Breast epithelium (tissue), 3 donors: Measurements from ENCODE around the gene OR6N2.

Experiments
- CTCF ChIP-seq, 3 donors: fragments of 450-650 bp; IDR thresholded peaks; one replicate each; pipeline ENCODE4 v1.5.1; 2016 to 2017; ENCODE audit warnings: antibody characterized with exemption in 3 of 3, mild to moderate bottlenecking in 3 of 3, moderate library complexity in 3 of 3
- POLR2A ChIP-seq: fragments of 450-650 bp; IDR thresholded peaks from one replicate; pipeline ENCODE4 v1.6.1; 2016; ENCODE audit warnings: antibody characterized with exemption, mild to moderate bottlenecking, moderate library complexity

GRCh38 chr1:158724442-158724841, 56.6 kb downstream of the OR6N2 start:
- no peak for TF ChIP-seq CTCF (IDR thresholded peaks at IDR 0.05)
- TF ChIP-seq POLR2A: no peak
